ENCODE measurements around the gene ADGRV1.
"Not testable (repeated sequence)": the region's sequence is repeated elsewhere in the genome, so short reads cannot be mapped to it uniquely, and the experiment has no call there.

Gene ADGRV1

DNA sequence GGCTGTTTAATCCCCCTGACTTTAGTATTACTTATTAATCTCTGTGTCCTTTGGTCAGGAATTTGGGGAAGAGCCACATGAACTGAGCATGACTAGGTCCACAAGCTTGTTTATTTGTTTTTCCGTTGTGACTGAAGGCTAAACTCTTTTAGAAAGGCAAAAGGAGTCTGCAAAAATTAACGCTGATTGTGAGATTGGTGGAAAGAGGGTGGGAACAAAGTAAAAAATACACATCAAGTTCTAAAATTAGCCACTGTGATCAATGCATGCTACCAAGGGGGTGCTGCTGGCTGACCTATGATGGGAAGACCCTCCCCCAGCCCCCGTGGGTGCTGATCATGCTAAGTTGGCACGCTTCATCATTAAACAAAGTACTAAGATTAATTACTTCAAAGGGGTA lies 356.8 kb downstream of the ADGRV1 start:
- TF ChIP-seq, protein P1, sequence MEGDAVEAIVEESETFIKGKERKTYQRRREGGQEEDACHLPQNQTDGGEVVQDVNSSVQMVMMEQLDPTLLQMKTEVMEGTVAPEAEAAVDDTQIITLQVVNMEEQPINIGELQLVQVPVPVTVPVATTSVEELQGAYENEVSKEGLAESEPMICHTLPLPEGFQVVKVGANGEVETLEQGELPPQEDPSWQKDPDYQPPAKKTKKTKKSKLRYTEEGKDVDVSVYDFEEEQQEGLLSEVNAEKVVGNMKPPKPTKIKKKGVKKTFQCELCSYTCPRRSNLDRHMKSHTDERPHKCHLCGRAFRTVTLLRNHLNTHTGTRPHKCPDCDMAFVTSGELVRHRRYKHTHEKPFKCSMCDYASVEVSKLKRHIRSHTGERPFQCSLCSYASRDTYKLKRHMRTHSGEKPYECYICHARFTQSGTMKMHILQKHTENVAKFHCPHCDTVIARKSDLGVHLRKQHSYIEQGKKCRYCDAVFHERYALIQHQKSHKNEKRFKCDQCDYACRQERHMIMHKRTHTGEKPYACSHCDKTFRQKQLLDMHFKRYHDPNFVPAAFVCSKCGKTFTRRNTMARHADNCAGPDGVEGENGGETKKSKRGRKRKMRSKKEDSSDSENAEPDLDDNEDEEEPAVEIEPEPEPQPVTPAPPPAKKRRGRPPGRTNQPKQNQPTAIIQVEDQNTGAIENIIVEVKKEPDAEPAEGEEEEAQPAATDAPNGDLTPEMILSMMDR (IDR thresholded peaks at IDR 0.05; ENCODE audit: low read depth, low read length, missing control alignments): no peak
- no peak for DNase-seq (ENCODE audit: extremely low read depth, low read depth)
- H3K4me3 ChIP-seq (replicated peaks; ENCODE audit: low read depth, low read length): no peak overlapping the region

DNA sequence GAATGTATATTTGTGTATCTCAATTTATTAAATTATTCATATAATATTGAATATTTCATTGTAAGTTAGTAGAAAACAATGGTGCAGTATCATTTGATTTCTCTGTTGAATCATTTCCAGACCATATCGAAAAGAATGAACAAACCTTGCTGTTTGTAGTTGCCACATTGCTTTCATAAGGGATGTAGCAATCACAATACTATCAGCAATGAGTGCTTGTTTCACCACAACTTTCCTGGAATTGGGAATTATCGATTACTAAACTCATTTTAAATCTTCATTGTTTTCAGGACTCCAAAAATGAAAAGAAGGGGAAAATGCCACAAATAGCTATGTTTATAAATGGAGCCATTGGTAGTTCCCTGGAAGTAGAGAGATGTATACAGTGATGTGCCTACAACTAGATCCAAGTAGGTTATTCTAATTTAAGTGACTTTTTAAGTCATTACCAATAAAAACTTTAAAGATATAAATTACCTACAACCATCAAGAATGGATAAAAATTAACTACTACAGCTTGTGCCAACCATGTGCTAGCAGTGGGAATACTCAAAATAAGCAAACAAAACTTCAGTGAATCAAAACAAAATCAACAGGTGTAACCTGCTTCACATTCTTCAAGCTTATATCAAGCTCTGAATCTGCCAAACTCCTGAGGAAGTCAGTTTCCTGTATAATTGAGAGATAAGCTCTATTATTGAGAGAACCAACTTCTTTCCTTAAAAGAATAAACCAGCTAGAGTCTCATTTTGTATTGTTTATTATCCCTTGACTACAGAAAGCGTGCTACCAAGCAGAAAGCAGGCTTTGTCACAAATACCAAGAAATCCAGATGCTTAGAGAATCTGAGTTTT lies 358.6 kb downstream of the ADGRV1 start:
- H3K4me3 ChIP-seq (replicated peaks; ENCODE audit: low read depth, low read length): no peak overlapping the region
- TF ChIP-seq, protein P1 (IDR thresholded peaks at IDR 0.05; ENCODE audit: low read depth, low read length, missing control alignments): no peak
- no peak for DNase-seq (ENCODE audit: extremely low read depth, low read depth)

DNA sequence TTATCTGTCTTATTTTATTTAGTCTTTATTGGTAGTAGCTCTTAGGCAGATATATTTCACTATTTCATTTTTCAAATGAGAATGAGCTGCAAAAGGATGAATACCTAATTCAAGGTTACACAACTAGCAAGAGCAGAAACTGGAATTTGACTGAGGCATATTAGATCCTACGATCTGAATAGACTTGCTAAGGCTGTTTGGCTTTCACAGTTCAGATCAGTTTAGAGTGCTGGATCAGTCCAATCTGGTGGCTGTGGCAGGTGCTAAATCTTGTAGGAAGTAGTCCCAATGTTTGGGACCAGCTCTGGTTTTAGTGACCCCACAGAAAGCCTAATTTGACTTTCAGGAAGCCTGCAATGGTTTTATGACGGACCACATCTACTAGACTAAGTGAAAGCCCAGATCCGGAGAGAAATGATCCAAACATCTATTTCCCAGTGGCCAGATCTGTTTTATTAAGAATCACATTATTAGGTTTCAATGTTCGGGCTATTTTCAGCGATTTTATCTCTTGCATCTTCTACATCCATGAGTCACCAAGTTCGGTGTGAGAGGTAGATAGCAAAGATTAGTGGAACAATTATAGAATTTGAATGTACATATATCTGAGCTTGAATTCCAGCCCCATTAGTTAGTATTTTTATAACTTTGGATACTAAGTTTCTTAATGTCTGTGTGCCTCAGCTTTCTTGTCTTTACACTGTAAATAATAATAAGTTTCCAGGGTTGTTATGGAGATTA lies 359.5 kb downstream of the ADGRV1 start:
- H3K4me3 ChIP-seq (replicated peaks; ENCODE audit: low read depth, low read length): no peak overlapping the region
- TF ChIP-seq, protein P1 (IDR thresholded peaks at IDR 0.05; ENCODE audit: low read depth, low read length, missing control alignments): no peak

DNA sequence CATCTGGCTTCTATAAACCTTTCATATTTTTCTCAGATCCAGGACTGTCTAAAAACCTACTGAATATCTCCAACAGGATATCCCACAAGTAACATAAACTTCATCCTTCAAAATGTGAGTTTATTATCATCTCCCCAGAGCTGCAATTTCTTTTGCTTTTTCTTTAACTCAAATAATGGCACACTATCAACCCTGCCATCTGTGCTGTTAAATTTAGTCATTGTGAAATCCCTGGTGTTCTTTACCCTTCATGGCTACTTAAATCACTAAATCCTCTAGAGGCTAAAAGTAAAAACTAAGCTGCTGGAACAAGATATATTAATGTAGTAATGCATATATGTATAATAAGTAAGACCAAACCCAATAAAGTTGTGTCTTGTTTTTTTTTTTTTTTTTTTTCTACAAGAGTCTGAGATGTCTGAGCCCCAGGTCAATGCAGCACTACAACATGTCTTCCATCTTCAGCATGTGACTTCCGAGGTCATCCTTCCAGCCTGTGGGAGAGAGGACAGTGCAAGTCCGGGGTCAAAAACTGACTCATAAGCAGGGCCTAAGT lies 362.9 kb downstream of the ADGRV1 start:
- TF ChIP-seq, protein P1 (IDR thresholded peaks at IDR 0.05; ENCODE audit: low read depth, low read length, missing control alignments): no peak
- no peak for DNase-seq (ENCODE audit: extremely low read depth, low read depth)
- no peak overlapping the region for H3K4me3 ChIP-seq (replicated peaks; ENCODE audit: low read depth, low read length)

More for the DNA sequence above, 359.5 kb downstream of the ADGRV1 start:
- no peak for DNase-seq (ENCODE audit: extremely low read depth, low read depth)

DNA sequence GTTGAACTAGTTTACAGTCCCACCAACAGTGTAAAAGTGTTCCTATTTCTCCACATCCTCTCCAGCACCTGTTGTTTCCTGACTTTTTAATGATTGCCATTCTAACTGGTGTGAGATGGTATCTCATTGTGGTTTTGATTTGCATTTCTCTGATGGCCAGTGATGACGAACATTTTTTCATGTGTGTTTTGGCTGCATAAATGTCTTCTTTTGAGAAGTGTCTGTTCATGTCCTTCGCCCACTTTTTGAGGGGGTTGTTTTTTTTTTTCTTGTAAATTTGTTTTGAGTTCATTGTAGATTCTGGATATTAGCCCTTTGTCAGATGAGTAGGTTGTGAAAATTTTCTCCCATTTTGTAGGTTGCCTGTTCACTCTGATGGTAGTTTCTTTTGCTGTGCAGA lies 365.6 kb downstream of the ADGRV1 start:
- not testable (repeated sequence) for DNase-seq (ENCODE audit: extremely low read depth, low read depth); H3K4me3 ChIP-seq (replicated peaks; ENCODE audit: low read depth, low read length)

DNA sequence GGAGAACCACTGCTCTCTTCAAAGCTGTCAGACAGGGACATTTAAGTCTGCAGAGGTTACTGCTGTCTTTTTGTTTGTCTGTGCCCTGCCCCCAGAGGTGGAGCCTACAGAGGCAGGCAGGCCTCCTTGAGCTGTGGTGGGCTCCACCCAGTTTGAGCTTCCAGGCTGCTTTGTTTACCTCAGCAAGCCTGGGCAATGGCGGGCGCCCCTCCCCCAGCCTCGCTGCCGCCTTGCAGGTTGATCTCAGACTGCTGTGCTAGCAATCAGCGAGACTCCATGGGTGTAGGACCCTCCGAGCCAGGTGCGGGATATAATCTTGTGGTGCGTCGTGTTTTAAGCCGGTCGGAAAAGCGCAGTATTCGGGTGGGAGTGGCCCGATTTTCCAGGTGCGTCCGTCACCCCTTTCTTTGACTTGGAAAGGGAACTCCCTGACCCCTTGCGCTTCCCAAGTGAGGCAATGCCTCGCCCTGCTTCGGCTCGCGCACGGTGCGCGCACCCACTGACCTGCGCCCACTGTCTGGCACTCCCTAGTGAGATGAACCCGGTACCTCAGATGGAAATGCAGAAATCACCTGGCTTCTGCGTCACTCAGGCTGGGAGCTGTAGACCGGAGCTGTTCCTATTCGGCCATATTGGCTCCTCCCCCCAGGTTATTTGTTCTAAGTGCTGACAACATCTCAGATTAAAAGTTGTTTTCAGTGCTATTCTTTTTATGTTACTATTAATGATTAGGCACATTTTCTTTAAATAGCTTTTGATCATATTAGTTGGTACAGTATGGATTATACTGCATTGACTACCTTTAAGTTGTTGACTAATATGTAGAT lies 370.6 kb downstream of the ADGRV1 start:
- not testable (repeated sequence) for H3K4me3 ChIP-seq (replicated peaks; ENCODE audit: low read depth, low read length)

DNA sequence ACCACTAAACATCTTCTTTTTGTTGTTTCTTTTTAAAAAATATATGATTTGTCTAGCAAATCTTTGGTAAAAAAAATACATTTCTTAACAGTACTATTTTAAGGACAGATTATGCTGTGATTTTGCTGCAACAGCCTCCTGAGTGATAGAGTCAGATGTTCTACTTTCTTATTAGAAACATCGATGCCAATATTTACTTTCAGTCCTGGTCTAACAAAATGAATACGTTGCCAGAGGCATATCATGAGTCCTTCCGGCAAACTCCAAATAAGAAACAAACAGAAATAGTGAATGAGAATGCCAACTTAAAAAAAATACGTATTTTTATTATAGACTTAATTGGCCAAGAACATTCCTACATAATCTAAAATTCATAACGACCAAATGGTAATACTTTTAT lies 371.5 kb downstream of the ADGRV1 start:
- TF ChIP-seq, protein P1 (IDR thresholded peaks at IDR 0.05; ENCODE audit: low read depth, low read length, missing control alignments): no peak
- H3K4me3 ChIP-seq (replicated peaks; ENCODE audit: low read depth, low read length): no peak overlapping the region
- no peak for DNase-seq (ENCODE audit: extremely low read depth, low read depth)

More for the DNA sequence above, 370.6 kb downstream of the ADGRV1 start:
- not testable (repeated sequence) for DNase-seq (ENCODE audit: extremely low read depth, low read depth)
